GM21786 (cell line): ENCODE results near the gene COL4A5.

Experiments
- ATAC-seq: cut with Tn5 transposase; IDR thresholded peaks from one replicate; pipeline ENCODE4 v1.9.1; 2021; ENCODE audit not compliant: unreplicated experiment

COL4A5 gene

GRCh38 chrX:108737754-108738153 is 298.1 kb downstream of the COL4A5 start:
- ATAC-seq = no peak

DNA sequence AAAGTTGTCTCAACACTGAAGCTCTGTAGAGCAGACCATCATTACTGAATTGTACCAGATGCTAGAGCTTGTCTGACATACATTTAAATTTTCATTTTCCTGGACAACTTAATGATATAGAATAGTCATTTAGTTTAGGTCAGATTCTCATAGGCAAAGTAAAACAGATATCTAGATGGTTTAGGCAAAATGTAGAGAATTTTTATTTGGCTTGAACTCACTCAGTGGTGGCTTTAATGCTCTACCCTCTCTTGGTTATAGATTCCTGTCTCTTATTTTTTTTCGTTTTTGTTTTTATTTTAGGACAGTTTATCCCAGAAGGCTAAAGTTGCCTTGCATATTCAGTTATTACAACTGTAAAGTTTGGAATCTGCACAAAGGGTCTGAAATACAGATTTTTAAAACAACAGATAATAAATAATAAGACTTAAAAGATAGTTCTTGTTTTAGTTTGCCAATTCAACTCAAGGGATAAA is 300.7 kb downstream of the COL4A5 start:
- no peak for ATAC-seq
